Omental fat pad (tissue), 4 donors: ENCODE measurements around the gene ZCCHC9. TPM values are rescaled to one million over a fixed set of nuclear protein-coding genes. Genes with fewer than 3 reads are reported as not detected.
"Not testable (repeated sequence)": the region's sequence is repeated elsewhere in the genome, so short reads cannot be mapped to it uniquely, and the experiment has no call there.

Source experiments
- ATAC-seq: fragments of 150-250 bp; one replicate; pipeline ENCODE4 v1.9.1; 2016; ENCODE audit warnings: mild to moderate bottlenecking, moderate library complexity; ENCODE audit not compliant: low FRiP score
- DNase-seq: peaks from one replicate; pipeline ENCODE4 v3.0.0-alpha.2; 2019; ENCODE audit warnings: low spot score
- CTCF ChIP-seq, 3 donors: fragments of 450-650 bp; IDR thresholded peaks; one replicate each; pipeline ENCODE4 v1.5.1; 2016 to 2017; ENCODE audit warnings: antibody characterized with exemption in 3 of 3, mild to moderate bottlenecking in 3 of 3, moderate library complexity in 2 of 3
- total RNA-seq, 4 donors: library from RNA; depleted of rRNA; stranded (reverse); fragments of >200 nt; gene quantifications; one replicate each; pipeline ENCODE4 v1.1.0, GENCODE V29; 2016

ZCCHC9 gene
- 10 to 100 TPM; 14.2 to 23.0 (median 20.0) TPM for total RNA-seq

- TF ChIP-seq CTCF (IDR thresholded peaks at IDR 0.05): no peak
- peak; percentile 99 for ATAC-seq
- peak; percentile 80 for DNase-seq
Observed at GRCh38 chr5:81301271-81302015, at the start of gene ZCCHC9. TSS of gene ZCCHC9 (plus strand) at chr5:81301587. CDS start at chr5:81304758, 3,171 bp downstream.

- DNase-seq: no peak
Observed at GRCh38 chr5:81251922-81252321, 49.5 kb upstream of the ZCCHC9 start.

GRCh38 chr5:81252904-81253303, 48.5 kb upstream of the ZCCHC9 start:
- no peak for DNase-seq
- ATAC-seq: no peak
- TF ChIP-seq CTCF (IDR thresholded peaks at IDR 0.05): no peak

More at GRCh38 chr5:81251922-81252321, 49.5 kb upstream of the ZCCHC9 start:
- TF ChIP-seq CTCF (IDR thresholded peaks at IDR 0.05): no peak
- no peak for ATAC-seq

- TF ChIP-seq CTCF (IDR thresholded peaks at IDR 0.05): no peak
- no peak for DNase-seq
- ATAC-seq: no peak
Observed at GRCh38 chr5:81253875-81254274, 47.5 kb upstream of the ZCCHC9 start.

- TF ChIP-seq CTCF (IDR thresholded peaks at IDR 0.05): no peak
- DNase-seq: no peak
- ATAC-seq: no peak
Observed at GRCh38 chr5:81254886-81255559, 46.4 kb upstream of the ZCCHC9 start.

GRCh38 chr5:81256766-81257165, 44.6 kb upstream of the ZCCHC9 start:
- DNase-seq (no peak), ATAC-seq (no peak)
- no peak for TF ChIP-seq CTCF (IDR thresholded peaks at IDR 0.05)

GRCh38 chr5:81262796-81263195, 38.6 kb upstream of the ZCCHC9 start:
- DNase-seq, ATAC-seq: not testable (repeated sequence)
